Measurements from ENCODE around the gene PPM1M. TPM values are rescaled to one million over a fixed set of nuclear protein-coding genes. Genes with fewer than 3 reads are reported as not detected.

PPM1M gene
- total and polyA plus RNA-seq, 10 of the 15 experiments (the other 5 are each of a cell fraction or from before 2014, with no cell fraction given): 7.3 to 24.8 (median 15.8) TPM

GRCh38 chr3:52238193-52238760 lies 7.3 kb upstream of the PPM1M start (continued):
- TF ChIP-seq NR2F1 (conservative IDR thresholded peaks at IDR 0.05) (peak; percentile 94), HCFC1 (IDR thresholded peaks at IDR 0.05; ENCODE audit: low read length) (no peak), CHD4 (IDR thresholded peaks at IDR 0.05) (no peak), PKNOX1 (IDR thresholded peaks at IDR 0.05) (peak; percentile 32; the same call in 1 of the 2 replicates), ETV6 (conservative IDR thresholded peaks at IDR 0.05 in 1 of 2, IDR thresholded peaks at IDR 0.05 in 1 of 2; ENCODE audit: borderline replicate concordance in 1 of 2, low read depth in 1 of 2) (0 out of 4 replicates have a peak, but pooled peaks of 1 of the 2 experiments have one; percentile 16), NKRF (conservative IDR thresholded peaks at IDR 0.05) (no peak), SREBF1 (IDR thresholded peaks at IDR 0.05; ENCODE audit: low read length) (no peak), IKZF2 (IDR thresholded peaks at IDR 0.05) (peak in 1 of 2 experiments; percentile 69; a peak in 2 of 4 replicates)
